H9 (cell line): ENCODE measurements around the gene TBC1D5. TPM values are rescaled to one million over a fixed set of nuclear protein-coding genes. Genes with fewer than 3 reads are reported as not detected.

Experiments used
- DNase-seq: peaks from one replicate; pipeline ENCODE4 v3.0.0-alpha.2; 2017
- H2AFZ ChIP-seq: one replicate; pipeline ENCODE4 v1.6.1; 2013; ENCODE audit warnings: mild to moderate bottlenecking, low read length, control low read depth, moderate library complexity
- H2AK5ac ChIP-seq: 2 replicates; pipeline ENCODE4 v1.6.1; 2013; ENCODE audit warnings: low read length, control low read depth, mixed read lengths; ENCODE audit not compliant: insufficient read length
- H2BK120ac ChIP-seq: one replicate; pipeline ENCODE4 v1.6.1; 2013; ENCODE audit warnings: low read depth, mild to moderate bottlenecking, low read length, control low read depth, inconsistent platforms; ENCODE audit not compliant: poor library complexity, severe bottlenecking
- H2BK12ac ChIP-seq: 2 replicates; pipeline ENCODE4 v1.6.1; 2013; ENCODE audit warnings: low read length, control low read depth, mixed read lengths, low read depth; ENCODE audit not compliant: insufficient read length
- H2BK15ac ChIP-seq: 2 replicates; pipeline ENCODE4 v1.6.1; 2013; ENCODE audit warnings: low read depth, low read length, control low read depth
- H2BK20ac ChIP-seq: one replicate; pipeline ENCODE4 v1.6.1; 2013; ENCODE audit warnings: low read depth, mild to moderate bottlenecking, low read length, control low read depth, inconsistent platforms; ENCODE audit not compliant: poor library complexity, severe bottlenecking
- H2BK5ac ChIP-seq: 2 replicates; pipeline ENCODE4 v1.6.1; 2013; ENCODE audit warnings: low read length, control low read depth, mixed read lengths; ENCODE audit not compliant: insufficient read length
- H3K14ac ChIP-seq: 2 replicates; pipeline ENCODE4 v1.6.1; 2013; ENCODE audit warnings: low read length, control low read depth; ENCODE audit not compliant: insufficient read depth
- H3K18ac ChIP-seq: 2 replicates; pipeline ENCODE4 v1.6.1; 2013; ENCODE audit warnings: low read depth, mild to moderate bottlenecking, mixed read lengths, low read length, control low read depth; ENCODE audit not compliant: insufficient read length
- H3K23ac ChIP-seq: 2 replicates; pipeline ENCODE4 v1.6.1; 2013; ENCODE audit warnings: low read length, control low read depth, mixed read lengths, low read depth; ENCODE audit not compliant: insufficient read length
- H3K23me2 ChIP-seq: 2 replicates; pipeline ENCODE4 v1.6.1; 2013; ENCODE audit warnings: low read depth, mild to moderate bottlenecking, mixed read lengths, low read length, control low read depth; ENCODE audit not compliant: insufficient read length, poor library complexity, severe bottlenecking
- H3K27ac ChIP-seq: 2 replicates; pipeline ENCODE4 v1.5.1; 2013; ENCODE audit warnings: low read length, control low read depth, mixed read lengths, low read depth; ENCODE audit not compliant: insufficient read length
- H3K27me3 ChIP-seq: 2 replicates; pipeline ENCODE4 v1.6.1; 2013; ENCODE audit warnings: low read length, control low read depth, inconsistent platforms; ENCODE audit not compliant: insufficient read depth
- H3K4ac ChIP-seq: 2 replicates; pipeline ENCODE4 v1.6.1; 2013; ENCODE audit warnings: low read depth, mild to moderate bottlenecking, control low read depth, inconsistent platforms, low read length, moderate library complexity
- H3K4me1 ChIP-seq: 2 replicates; pipeline ENCODE4 v1.6.1; 2013; ENCODE audit warnings: low read length, control low read depth, inconsistent platforms; ENCODE audit not compliant: insufficient read depth
- H3K4me2 ChIP-seq: 2 replicates; pipeline ENCODE4 v1.6.1; 2013; ENCODE audit warnings: low read length, control low read depth, mixed read lengths; ENCODE audit not compliant: insufficient read length, insufficient read depth
- H3K56ac ChIP-seq: 2 replicates; pipeline ENCODE4 v1.6.1; 2013; ENCODE audit warnings: low read depth, mild to moderate bottlenecking, mixed read lengths, low read length, control low read depth; ENCODE audit not compliant: insufficient read length
- H3K79me1 ChIP-seq: 2 replicates; pipeline ENCODE4 v1.6.1; 2013; ENCODE audit warnings: low read depth, mild to moderate bottlenecking, moderate library complexity, low read length, control low read depth, inconsistent platforms; ENCODE audit not compliant: insufficient read depth, poor library complexity, severe bottlenecking
- H3K79me2 ChIP-seq: 2 replicates; pipeline ENCODE4 v1.6.1; 2013; ENCODE audit warnings: low read length, control low read depth, inconsistent platforms; ENCODE audit not compliant: insufficient read depth
- H3K9ac ChIP-seq: 2 replicates; pipeline ENCODE4 v1.6.1; 2013; ENCODE audit warnings: low read length, control low read depth, mixed read lengths; ENCODE audit not compliant: insufficient read length; ENCODE audit errors: extremely low read depth
- H3K9me3 ChIP-seq: one replicate; pipeline ENCODE4 v1.6.1; 2013; ENCODE audit warnings: low read depth, low read length, inconsistent platforms; ENCODE audit not compliant: control insufficient read depth
- H3T11ph ChIP-seq: one replicate; pipeline ENCODE4 v1.6.1; 2013; ENCODE audit warnings: mild to moderate bottlenecking, low read length, control low read depth, inconsistent platforms
- H4K20me1 ChIP-seq: one replicate; pipeline ENCODE4 v1.6.1; 2013; ENCODE audit not compliant: control insufficient read depth, insufficient read length, insufficient read depth
- H4K5ac ChIP-seq: 2 replicates; pipeline ENCODE4 v1.6.1; 2013; ENCODE audit warnings: low read depth, mild to moderate bottlenecking, mixed read lengths, low read length, control low read depth; ENCODE audit not compliant: insufficient read length
- H4K8ac ChIP-seq: replicated peaks from 2 replicates; pipeline ENCODE4 v1.6.1; 2013; ENCODE audit warnings: low read length, control low read depth, mixed read lengths, low read depth; ENCODE audit not compliant: insufficient read length
- H4K91ac ChIP-seq: 2 replicates; pipeline ENCODE4 v1.6.1; 2013; ENCODE audit warnings: low read depth, mild to moderate bottlenecking, moderate library complexity, mixed read lengths, low read length, control low read depth; ENCODE audit not compliant: insufficient read length
- H3K27ac Mint-ChIP-seq, 3 experiments: 2 replicates in 2 of 3; 3 replicates in 1 of 3; pipeline ENCODE4 v1.8.0; 2020 to 2021; ENCODE audit warnings: mixed read lengths in 3 of 3, mild to moderate bottlenecking in 1 of 3, moderate library complexity in 1 of 3
- H3K27me3 Mint-ChIP-seq: 2 replicates; pipeline ENCODE4 v1.8.0; 2021; ENCODE audit warnings: low read depth, mild to moderate bottlenecking, moderate library complexity, mixed read lengths
- H3K36me3 Mint-ChIP-seq, 3 experiments: 2 replicates in 2 of 3; 3 replicates in 1 of 3; pipeline ENCODE4 v1.8.0; 2020 to 2021; ENCODE audit warnings: low read depth in 3 of 3, mixed read lengths in 3 of 3; ENCODE audit not compliant: insufficient read depth in 1 of 3
- H3K4me1 Mint-ChIP-seq, 2 experiments: 2 replicates each; pipeline ENCODE4 v1.8.0; 2020; ENCODE audit warnings: mixed read lengths in 2 of 2
- H3K4me3 Mint-ChIP-seq, 2 experiments: 2 replicates in 1 of 2; 3 replicates in 1 of 2; pipeline ENCODE4 v1.8.0; 2020 to 2021; ENCODE audit warnings: mild to moderate bottlenecking in 2 of 2, mixed read lengths in 2 of 2, moderate library complexity in 1 of 2
- H3K9me3 Mint-ChIP-seq, 2 experiments: 2 replicates in 1 of 2; 3 replicates in 1 of 2; pipeline ENCODE4 v1.8.0; 2020; ENCODE audit warnings: mild to moderate bottlenecking in 2 of 2, mixed read lengths in 2 of 2, moderate library complexity in 1 of 2
- whole genome bisulfite sequencing: extraction: QIAGEN DNeasy Blood & Tissue Kit; methylation state at CpG from one replicate; pipeline ENCODE4 v1.1.7; 2013; ENCODE audit warnings: missing lambda C conversion rate, low lambda C conversion rate, mixed read lengths; ENCODE audit not compliant: insufficient read length; ENCODE audit errors: extremely low coverage; 5-methylcytosine and 5-hydroxymethylcytosine counted together
- total RNA-seq: library from RNA; stranded (reverse); gene quantifications from 2 replicates; pipeline ENCODE4 v1.2.1, GENCODE V29; 2021
- TF ChIP-seq, protein P1 (sequence below): fragments of 200-600 bp; sonication (generic); conservative IDR thresholded peaks from 3 replicates; pipeline ENCODE4 v1.8.0; 2021; ENCODE audit warnings: antibody characterized with exemption, mild to moderate bottlenecking

TBC1D5 gene
- total RNA-seq, 1 experiment from 2014 or later: 25.0 TPM

DNA sequence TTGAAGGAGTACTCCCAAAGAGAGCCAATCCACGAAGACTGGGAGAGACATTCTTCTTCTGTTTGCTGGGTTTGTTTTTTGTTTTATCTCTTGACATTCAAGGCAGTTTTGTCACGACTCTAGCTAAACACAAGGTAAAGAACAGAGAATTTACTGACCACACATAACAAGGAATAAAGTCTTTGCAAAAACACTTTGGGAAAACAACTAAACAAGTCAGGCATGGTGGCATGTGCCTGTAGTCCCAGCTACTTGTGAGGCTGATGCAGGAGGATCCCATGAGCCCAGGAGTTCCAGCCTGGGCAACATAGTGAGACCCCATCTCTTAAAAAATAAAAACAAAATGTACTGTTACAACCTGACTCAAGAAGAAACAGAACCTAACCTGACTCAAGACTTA lies 28.0 kb downstream of the TBC1D5 start:
- Mint-ChIP-seq H3K36me3 (peaks cover 21 to 30% (median 30%) of the 10 kb centered on the region in 3 experiments), H3K4me1 (0 out of 4 replicates have a peak, but pooled peaks cover 0 to 3% of the 10 kb centered on the region in 2 experiments), H3K27me3 (no peaks in the 10 kb centered on the region), H3K4me3 (no peak overlapping the region), H3K9me3 (peaks cover 14 to 18% of the 10 kb centered on the region in 2 experiments; a peak in 4 of 5 replicates), H3K27ac (no peak overlapping the region)
- no peaks in the 10 kb centered on the region for H3K79me1 ChIP-seq
- no peak overlapping the region for H3K4me2 ChIP-seq
- no peak for DNase-seq
- no peak overlapping the region for H3K56ac ChIP-seq
- TF ChIP-seq, protein P1, sequence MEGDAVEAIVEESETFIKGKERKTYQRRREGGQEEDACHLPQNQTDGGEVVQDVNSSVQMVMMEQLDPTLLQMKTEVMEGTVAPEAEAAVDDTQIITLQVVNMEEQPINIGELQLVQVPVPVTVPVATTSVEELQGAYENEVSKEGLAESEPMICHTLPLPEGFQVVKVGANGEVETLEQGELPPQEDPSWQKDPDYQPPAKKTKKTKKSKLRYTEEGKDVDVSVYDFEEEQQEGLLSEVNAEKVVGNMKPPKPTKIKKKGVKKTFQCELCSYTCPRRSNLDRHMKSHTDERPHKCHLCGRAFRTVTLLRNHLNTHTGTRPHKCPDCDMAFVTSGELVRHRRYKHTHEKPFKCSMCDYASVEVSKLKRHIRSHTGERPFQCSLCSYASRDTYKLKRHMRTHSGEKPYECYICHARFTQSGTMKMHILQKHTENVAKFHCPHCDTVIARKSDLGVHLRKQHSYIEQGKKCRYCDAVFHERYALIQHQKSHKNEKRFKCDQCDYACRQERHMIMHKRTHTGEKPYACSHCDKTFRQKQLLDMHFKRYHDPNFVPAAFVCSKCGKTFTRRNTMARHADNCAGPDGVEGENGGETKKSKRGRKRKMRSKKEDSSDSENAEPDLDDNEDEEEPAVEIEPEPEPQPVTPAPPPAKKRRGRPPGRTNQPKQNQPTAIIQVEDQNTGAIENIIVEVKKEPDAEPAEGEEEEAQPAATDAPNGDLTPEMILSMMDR: no peak
- H3K18ac ChIP-seq: no peak overlapping the region
- no peak overlapping the region for H2AFZ ChIP-seq
- no peaks in the 10 kb centered on the region for H3K4me1 ChIP-seq
- no peak overlapping the region for H4K8ac ChIP-seq
- H3K14ac ChIP-seq: no peak overlapping the region
- no peak overlapping the region for H3K4ac ChIP-seq
- H3K9ac ChIP-seq: no peak overlapping the region
- H3T11ph ChIP-seq: no peak overlapping the region
- no peaks in the 10 kb centered on the region for H3K79me2 ChIP-seq
- H3K27ac ChIP-seq: no peak overlapping the region
- H3K9me3 ChIP-seq: peaks cover 4% of the 10 kb centered on the region
- H3K27me3 ChIP-seq: no peaks in the 10 kb centered on the region
- H4K20me1 ChIP-seq: no peaks in the 10 kb centered on the region
- no peak overlapping the region for H4K91ac ChIP-seq
- H2BK5ac ChIP-seq: no peak overlapping the region
- H2BK20ac ChIP-seq: no peak overlapping the region
- H4K5ac ChIP-seq: no peak overlapping the region
- no peaks in the 10 kb centered on the region for H3K23me2 ChIP-seq
- no peak overlapping the region for H2BK15ac ChIP-seq
- no peak overlapping the region for H2BK120ac ChIP-seq
- H3K23ac ChIP-seq: no peak overlapping the region
- WGBS: no CpG with 5 or more reads among the region's 2 CpGs
- H2BK12ac ChIP-seq: no peak overlapping the region
- no peak overlapping the region for H2AK5ac ChIP-seq
